ENCODE results near the gene NHLRC2. TPM values are rescaled to one million over a fixed set of nuclear protein-coding genes. Genes with fewer than 3 reads are reported as not detected.

The NHLRC2 gene
- total RNA-seq, 1 donor from 2014 or later: 13.4 TPM

- no peaks in the 10 kb centered on the region for H3K36me3 ChIP-seq (ENCODE audit: control insufficient read depth, insufficient read depth, low read length)
- FAIRE-seq: no peak
- H3K4me3 ChIP-seq (ENCODE audit: low read depth, low read length): no peak overlapping the region
- no peak for TF ChIP-seq CTCF (IDR thresholded peaks at IDR 0.05; ENCODE audit: insufficient read depth, low read length, severe bottlenecking)
- H3K27me3 ChIP-seq (ENCODE audit: control insufficient read depth, insufficient read depth, low read length): no peaks in the 10 kb centered on the region
- DNase-seq (ENCODE audit: low read depth): peak; percentile 80
These were observed 66.4 kb downstream of the NHLRC2 start for GRCh38 chr10:113920875-113921274.

- TF ChIP-seq CTCF (IDR thresholded peaks at IDR 0.05; ENCODE audit: insufficient read depth, low read length, severe bottlenecking): no peak
- H3K27me3 ChIP-seq (ENCODE audit: control insufficient read depth, insufficient read depth, low read length): no peaks in the 10 kb centered on the region
- no peak overlapping the region for H3K4me3 ChIP-seq (ENCODE audit: low read depth, low read length)
- DNase-seq (ENCODE audit: low read depth) (no peak), FAIRE-seq (no peak)
- H3K36me3 ChIP-seq (ENCODE audit: control insufficient read depth, insufficient read depth, low read length): no peaks in the 10 kb centered on the region
These were observed 67.3 kb downstream of the NHLRC2 start for GRCh38 chr10:113921561-113922370.

- H3K4me3 ChIP-seq (ENCODE audit: low read depth, low read length): no peak overlapping the region
- TF ChIP-seq CTCF (IDR thresholded peaks at IDR 0.05; ENCODE audit: insufficient read depth, low read length, severe bottlenecking): no peak
- DNase-seq (ENCODE audit: low read depth) (no peak), FAIRE-seq (no peak)
- H3K36me3 ChIP-seq (ENCODE audit: control insufficient read depth, insufficient read depth, low read length): no peaks in the 10 kb centered on the region
- H3K27me3 ChIP-seq (ENCODE audit: control insufficient read depth, insufficient read depth, low read length): no peaks in the 10 kb centered on the region
These were observed 68.5 kb downstream of the NHLRC2 start for GRCh38 chr10:113922787-113923570.

- Histone ChIP-seq H3K27me3 (ENCODE audit: control insufficient read depth, insufficient read depth, low read length) (no peaks in the 10 kb centered on the region), H3K4me3 (ENCODE audit: low read depth, low read length) (no peak overlapping the region), H3K36me3 (ENCODE audit: control insufficient read depth, insufficient read depth, low read length) (no peaks in the 10 kb centered on the region)
- DNase-seq (ENCODE audit: low read depth): no peak
- no peak for TF ChIP-seq CTCF (IDR thresholded peaks at IDR 0.05; ENCODE audit: insufficient read depth, low read length, severe bottlenecking)
- no peak for FAIRE-seq
These were observed 69.7 kb downstream of the NHLRC2 start for GRCh38 chr10:113924186-113924585.

GRCh38 chr10:113924664-113925063 is 70.2 kb downstream of the NHLRC2 start:
- no peak for DNase-seq (ENCODE audit: low read depth)
- H3K36me3 ChIP-seq (ENCODE audit: control insufficient read depth, insufficient read depth, low read length): no peaks in the 10 kb centered on the region
- no peak for FAIRE-seq
- no peak for TF ChIP-seq CTCF (IDR thresholded peaks at IDR 0.05; ENCODE audit: insufficient read depth, low read length, severe bottlenecking)
- no peaks in the 10 kb centered on the region for H3K27me3 ChIP-seq (ENCODE audit: control insufficient read depth, insufficient read depth, low read length)
- H3K4me3 ChIP-seq (ENCODE audit: low read depth, low read length): no peak overlapping the region
